ENCODE results near the gene PACRG. TPM values are rescaled to one million over a fixed set of nuclear protein-coding genes. Genes with fewer than 3 reads are reported as not detected.

The PACRG gene
- total RNA-seq, 2 donors from 2014 or later, result 2.9 to 63.8 TPM

- Histone ChIP-seq H3K27me3 (replicated peaks; ENCODE audit: insufficient read depth) (no peaks in the 10 kb centered on the region), H3K9me3 (no peaks in the 10 kb centered on the region), H3K4me3 (peak overlapping the region in 1 of 2 donors; percentile 5), H3K4me1 (replicated peaks) (no peaks in the 10 kb centered on the region), H3K36me3 (no peaks in the 10 kb centered on the region), H3K27ac (peak overlapping the region in 1 of 2 donors; percentile 19)
- intact Hi-C loops (cut with DNase I), result no loop called here
- no peak for DNase-seq (ENCODE audit: low spot score)
- 4% methylated on average over 21 of the region's 21 CpGs for WGBS
- no peak for TF ChIP-seq POLR2A (IDR thresholded peaks at IDR 0.05)
- TF ChIP-seq, protein P1, sequence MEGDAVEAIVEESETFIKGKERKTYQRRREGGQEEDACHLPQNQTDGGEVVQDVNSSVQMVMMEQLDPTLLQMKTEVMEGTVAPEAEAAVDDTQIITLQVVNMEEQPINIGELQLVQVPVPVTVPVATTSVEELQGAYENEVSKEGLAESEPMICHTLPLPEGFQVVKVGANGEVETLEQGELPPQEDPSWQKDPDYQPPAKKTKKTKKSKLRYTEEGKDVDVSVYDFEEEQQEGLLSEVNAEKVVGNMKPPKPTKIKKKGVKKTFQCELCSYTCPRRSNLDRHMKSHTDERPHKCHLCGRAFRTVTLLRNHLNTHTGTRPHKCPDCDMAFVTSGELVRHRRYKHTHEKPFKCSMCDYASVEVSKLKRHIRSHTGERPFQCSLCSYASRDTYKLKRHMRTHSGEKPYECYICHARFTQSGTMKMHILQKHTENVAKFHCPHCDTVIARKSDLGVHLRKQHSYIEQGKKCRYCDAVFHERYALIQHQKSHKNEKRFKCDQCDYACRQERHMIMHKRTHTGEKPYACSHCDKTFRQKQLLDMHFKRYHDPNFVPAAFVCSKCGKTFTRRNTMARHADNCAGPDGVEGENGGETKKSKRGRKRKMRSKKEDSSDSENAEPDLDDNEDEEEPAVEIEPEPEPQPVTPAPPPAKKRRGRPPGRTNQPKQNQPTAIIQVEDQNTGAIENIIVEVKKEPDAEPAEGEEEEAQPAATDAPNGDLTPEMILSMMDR (IDR thresholded peaks at IDR 0.05), result no peak
- no peak for TF ChIP-seq POLR2AphosphoS5 (IDR thresholded peaks at IDR 0.05)
Observed at GRCh38 chr6:163260111-163260895, 532.5 kb downstream of the PACRG start.

DNA sequence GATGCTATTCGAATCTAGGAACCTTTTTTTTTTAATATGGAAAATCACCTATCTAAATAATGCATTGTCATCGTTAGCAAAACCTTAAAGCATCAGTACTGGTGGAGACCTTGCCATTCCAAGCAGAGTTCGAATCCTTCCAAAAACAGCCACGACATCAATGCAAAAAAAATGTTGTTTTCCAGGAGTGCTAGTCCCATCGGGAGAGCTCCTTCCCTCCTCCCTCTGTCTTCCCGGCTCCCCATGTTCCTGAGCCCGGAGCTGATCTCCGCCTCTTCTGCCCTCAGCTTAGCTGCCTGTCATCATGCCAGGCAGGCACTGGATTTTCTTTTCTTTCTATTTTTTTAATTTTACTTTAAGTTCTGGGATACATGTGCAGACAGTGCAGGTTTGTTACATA, 533.1 kb downstream of the PACRG start:
- H3K4me3 ChIP-seq, result no peak overlapping the region
- DNase-seq (ENCODE audit: low spot score), result no peak
- 30% methylated on average over 8 of the region's 8 CpGs for WGBS
- TF ChIP-seq POLR2AphosphoS5 (IDR thresholded peaks at IDR 0.05) (no peak), POLR2A (IDR thresholded peaks at IDR 0.05) (no peak)
- TF ChIP-seq, protein P1 (IDR thresholded peaks at IDR 0.05), result no peak
- H3K36me3 ChIP-seq, result no peaks in the 10 kb centered on the region
- H3K9me3 ChIP-seq, result no peaks in the 10 kb centered on the region
- H3K27me3 ChIP-seq (replicated peaks; ENCODE audit: insufficient read depth), result no peaks in the 10 kb centered on the region
- no peaks in the 10 kb centered on the region for H3K4me1 ChIP-seq (replicated peaks)
- H3K27ac ChIP-seq, result no peak overlapping the region
- intact Hi-C loops (cut with DNase I), result no loop called here

- no peaks in the 10 kb centered on the region for H3K27me3 ChIP-seq (replicated peaks; ENCODE audit: insufficient read depth)
- H3K36me3 ChIP-seq, result no peaks in the 10 kb centered on the region
- no peak overlapping the region for H3K27ac ChIP-seq
- WGBS, result 74% methylated on average over 4 of the region's 4 CpGs
- no peak for DNase-seq (ENCODE audit: low spot score)
- H3K4me1 ChIP-seq (replicated peaks), result no peaks in the 10 kb centered on the region
- intact Hi-C loops (cut with DNase I), result no loop called here
- H3K4me3 ChIP-seq, result no peak overlapping the region
- H3K9me3 ChIP-seq, result no peaks in the 10 kb centered on the region
- TF ChIP-seq POLR2AphosphoS5 (IDR thresholded peaks at IDR 0.05) (no peak), POLR2A (IDR thresholded peaks at IDR 0.05) (no peak)
- TF ChIP-seq, protein P1 (IDR thresholded peaks at IDR 0.05), result no peak
Observed at GRCh38 chr6:163261361-163261760, 533.6 kb downstream of the PACRG start.

GRCh38 chr6:163262080-163262479, 534.3 kb downstream of the PACRG start:
- H3K27ac ChIP-seq, result no peak overlapping the region
- intact Hi-C loops (cut with DNase I), result no loop called here
- 70% methylated on average over 7 of the region's 7 CpGs for WGBS
- no peaks in the 10 kb centered on the region for H3K27me3 ChIP-seq (replicated peaks; ENCODE audit: insufficient read depth)
- no peaks in the 10 kb centered on the region for H3K36me3 ChIP-seq
- TF ChIP-seq POLR2AphosphoS5 (IDR thresholded peaks at IDR 0.05) (no peak), POLR2A (IDR thresholded peaks at IDR 0.05) (no peak)
- TF ChIP-seq, protein P1 (IDR thresholded peaks at IDR 0.05), result no peak
- no peak overlapping the region for H3K4me3 ChIP-seq
- H3K4me1 ChIP-seq (replicated peaks), result no peaks in the 10 kb centered on the region
- no peaks in the 10 kb centered on the region for H3K9me3 ChIP-seq
- no peak for DNase-seq (ENCODE audit: low spot score)

- no peak overlapping the region for H3K27ac ChIP-seq
- H3K4me1 ChIP-seq (replicated peaks), result no peaks in the 10 kb centered on the region
- H3K4me3 ChIP-seq, result no peak overlapping the region
- TF ChIP-seq POLR2A (IDR thresholded peaks at IDR 0.05) (no peak), POLR2AphosphoS5 (IDR thresholded peaks at IDR 0.05) (no peak)
- TF ChIP-seq, protein P1 (IDR thresholded peaks at IDR 0.05), result no peak
- WGBS, result 80% methylated on average over 8 of the region's 8 CpGs
- intact Hi-C loops (cut with DNase I), result no loop called here
- no peaks in the 10 kb centered on the region for H3K9me3 ChIP-seq
- no peaks in the 10 kb centered on the region for H3K36me3 ChIP-seq
- no peaks in the 10 kb centered on the region for H3K27me3 ChIP-seq (replicated peaks; ENCODE audit: insufficient read depth)
- DNase-seq (ENCODE audit: low spot score), result no peak
Observed at GRCh38 chr6:163263196-163263595, 535.4 kb downstream of the PACRG start.

All from prostate gland (tissue), 2 donors.